Heart left ventricle (tissue), 13 donors: ENCODE measurements around the gene FBXL14.

ENCODE experiments used
- CTCF ChIP-seq, 12 donors: fragments of 200-600 bp; sonication (generic) in 4 of 12; IDR thresholded peaks; one replicate each; pipeline versions ENCODE4 v1.5.0 to v1.8.0; 2018 to 2022; ENCODE audit warnings: antibody characterized with exemption in 12 of 12, mild to moderate bottlenecking in 5 of 12
- POLR2A ChIP-seq, 2 donors: fragments of 450-650 bp; IDR thresholded peaks; one replicate each; pipeline ENCODE4 v1.6.1; 2017; ENCODE audit warnings: antibody characterized with exemption in 2 of 2, mild to moderate bottlenecking in 2 of 2, moderate library complexity in 2 of 2
- donor health status: ischemic (EF 13 %, LVEDD 7.1; RV severe dilation, severe dysfunction).
- donor health status: DM: no; HTN: yes; CAD: no.
- donor health status: DM: no; HTN: no; CAD: no.
- donor health status: ischemic (EF 25% LVEDD 6.9; RV normal size, moderate dysfunction).
- donor health status: ischemic (EF 25% LVEDD 5.7; RV mildly dilated, moderate dysfunction).
- donor health status: ischemic (EF 35%, LVEDD 5.7; RV mildly dilated, moderate dysfunction).
- donor health status: nonischemic (EF 11% LVEDD 7.7; RV severe dilation, severe dysfunction).
- donor health status: DM: yes; HTN: yes; CAD: no.
- donor health status: PGD.
- donor health status: ischemic (EF 29% LVEDD 5.4; RV normal size, mild dysfunction).
- donor health status: nonischemic (EF 23%, LVEDD 6.1; RV moderate dilation, normal function).

DNA sequence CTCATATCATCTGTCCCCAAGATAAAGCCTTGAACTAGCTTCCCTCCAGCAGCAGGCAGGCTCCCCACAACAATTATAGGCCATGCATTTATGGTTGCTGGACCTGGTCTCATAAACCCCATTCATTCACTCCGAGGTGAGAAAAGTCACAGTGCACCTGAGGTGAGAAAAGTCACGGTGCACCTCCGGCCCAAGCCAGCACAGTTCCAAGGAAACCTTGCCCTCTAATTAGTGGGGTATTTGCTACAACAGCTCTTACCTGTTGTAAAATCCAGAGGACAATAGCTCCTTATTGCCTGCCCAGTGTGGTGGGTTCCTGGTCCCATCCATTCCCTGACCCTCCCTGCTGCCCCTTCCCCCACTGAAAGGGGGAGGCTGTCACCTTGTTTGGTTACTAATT, 65.6 kb downstream of the FBXL14 start:
- TF ChIP-seq CTCF (IDR thresholded peaks at IDR 0.05): no peak
- no peak for TF ChIP-seq POLR2A (IDR thresholded peaks at IDR 0.05)
